Fibroblast of pulmonary artery (primary cell): Measurements from ENCODE around the gene CENPK.
A peak's percentile ranks its signal among the peaks of the same experiment; 100 is the strongest.

ENCODE experiments used
- DNase-seq: peaks from one replicate; pipeline ENCODE4 v3.0.0-alpha.2; 2010; ENCODE audit warnings: low read depth
- H3K4me3 ChIP-seq: replicated peaks from 2 replicates; pipeline ENCODE4 v1.5.1; 2011; ENCODE audit warnings: low read depth, mild to moderate bottlenecking, control low read depth, low read length, moderate library complexity
- CTCF ChIP-seq: IDR thresholded peaks from 2 replicates; pipeline ENCODE4 v1.5.1; 2011; ENCODE audit warnings: mild to moderate bottlenecking, control low read depth, low read length, inconsistent platforms; ENCODE audit errors: missing control alignments

CENPK gene

GRCh38 chr5:65478336-65478735, 84.6 kb downstream of the CENPK start:
- no peak overlapping the region for H3K4me3 ChIP-seq
- no peak for TF ChIP-seq CTCF
- no peak for DNase-seq

- H3K4me3 ChIP-seq, result no peak overlapping the region
- no peak for DNase-seq
- TF ChIP-seq CTCF, result no peak
Measured at GRCh38 chr5:65475895-65476294, 87.1 kb downstream of the CENPK start.

- no peak for TF ChIP-seq CTCF
- peak; percentile 20 for DNase-seq
- H3K4me3 ChIP-seq, result no peak overlapping the region
Measured at GRCh38 chr5:65475336-65475735, 87.6 kb downstream of the CENPK start.

GRCh38 chr5:65474130-65474711, 88.7 kb downstream of the CENPK start:
- peak overlapping the region; percentile 1 for H3K4me3 ChIP-seq
- TF ChIP-seq CTCF, result no peak
- peak; percentile 33 for DNase-seq

GRCh38 chr5:65468633-65469032, 94.3 kb downstream of the CENPK start:
- no peak for TF ChIP-seq CTCF
- DNase-seq, result peak; percentile 31
- H3K4me3 ChIP-seq, result no peak overlapping the region
